Right lung (tissue), 5 donors: ENCODE results near the gene MFSD2A. TPM values are rescaled to one million over a fixed set of nuclear protein-coding genes. Genes with fewer than 3 reads are reported as not detected.
A peak's percentile ranks its signal among the peaks of the same experiment; 100 is the strongest.

Source experiments
- DNase-seq, 2 donors: peaks; one replicate each; pipeline ENCODE4 v3.0.0-alpha.2; 2013
- polyA plus RNA-seq, 5 donors: library from polyadenylated mRNA; unstranded; fragments of 120-200 nt; gene quantifications; one replicate each; pipeline versions ENCODE4 v1.2.1 to v1.2.3, GENCODE V29; 2013; ENCODE audit warnings: inconsistent platforms in 1 of 5, low replicate concordance in 1 of 5; ENCODE audit not compliant: insufficient read length in 5 of 5, insufficient read depth in 1 of 5

Gene MFSD2A
- polyA plus RNA-seq, 5 donors, result 53.3 to 196 (median 159) TPM

- no peak for DNase-seq
These were observed 18.0 kb upstream of the MFSD2A start for GRCh38 chr1:39936724-39937491.

DNA sequence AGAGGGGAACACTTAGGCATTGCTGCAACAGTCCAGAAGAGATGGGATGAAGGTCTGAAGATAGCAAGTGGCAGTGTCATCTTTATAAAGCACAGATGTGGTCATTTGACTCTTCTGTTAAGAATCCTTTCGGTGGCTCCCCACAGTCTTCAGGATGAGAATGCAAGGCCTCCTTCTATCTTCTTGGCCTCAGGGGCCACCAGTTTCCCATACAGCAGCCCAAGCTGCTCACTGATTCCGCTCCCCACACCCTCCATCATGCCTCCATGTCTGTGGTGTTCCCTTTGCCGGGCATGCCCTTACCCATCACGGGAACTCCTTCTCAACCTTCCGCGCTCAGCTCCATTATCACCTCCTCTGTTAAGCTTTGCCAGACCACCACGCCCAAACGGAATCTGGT is 16.1 kb upstream of the MFSD2A start:
- DNase-seq, result no peak

DNA sequence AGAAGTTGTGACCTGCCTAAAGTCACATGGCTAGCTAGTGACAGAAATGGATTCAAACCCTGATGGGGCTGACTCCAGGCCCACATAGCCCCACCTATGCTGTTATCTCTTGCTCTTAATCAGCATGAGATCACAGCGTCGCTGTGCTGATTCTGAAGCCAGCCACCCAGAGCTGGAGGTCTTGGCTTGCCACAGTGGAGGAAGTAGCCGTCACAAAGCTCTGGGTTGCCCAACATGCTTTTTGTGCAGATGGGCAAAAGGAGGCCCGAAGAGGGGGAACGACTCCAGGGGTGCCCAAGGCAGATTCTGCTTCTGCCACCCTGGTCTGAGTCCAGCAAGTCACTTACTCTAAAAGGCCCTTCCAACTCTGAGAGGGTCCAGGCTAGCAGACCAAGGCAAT is 14.7 kb upstream of the MFSD2A start:
- DNase-seq, result no peak

DNA sequence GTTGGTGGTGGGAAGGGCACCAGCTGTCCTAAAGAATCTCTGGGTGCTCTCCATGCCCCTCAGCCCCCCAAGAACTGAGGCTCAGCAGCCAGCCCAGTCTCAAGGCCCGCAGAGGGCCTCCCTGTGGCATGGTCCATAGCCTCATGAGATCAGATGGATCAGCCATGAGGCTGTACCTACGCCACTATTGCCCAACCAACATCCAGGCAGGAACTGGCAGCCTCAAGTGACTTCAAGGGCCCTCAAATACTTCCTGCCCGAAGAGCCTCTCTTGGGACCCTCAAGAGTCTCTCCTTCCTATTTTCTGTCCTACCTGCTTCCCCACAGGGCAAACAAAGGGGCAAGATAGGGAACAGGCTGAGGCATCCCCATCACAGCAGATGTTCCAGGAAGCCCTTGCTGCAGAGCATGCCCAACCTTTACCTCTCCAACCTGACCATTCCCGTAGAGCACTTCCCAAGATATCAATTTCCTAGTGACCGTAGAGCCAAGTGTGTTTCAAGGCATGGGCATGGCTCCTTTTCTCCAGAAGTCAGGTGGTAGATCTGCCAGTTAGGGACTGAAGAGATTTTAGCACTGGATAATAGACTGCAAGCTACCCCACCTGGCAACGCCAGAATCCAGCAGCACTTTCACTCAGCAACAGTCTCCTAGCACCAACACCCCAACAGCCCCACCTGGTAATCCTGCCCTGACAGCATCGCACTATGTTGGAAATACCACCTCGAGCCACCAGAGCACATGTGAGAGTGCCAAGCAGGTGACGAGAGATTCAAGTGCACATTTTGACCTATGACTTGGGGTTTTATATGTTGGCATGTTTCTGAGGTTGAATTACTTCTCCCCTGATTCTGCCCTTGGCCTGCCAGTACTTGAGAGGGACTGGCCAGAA is 13.7 kb upstream of the MFSD2A start:
- no peak for DNase-seq

- DNase-seq, result no peak
These were observed 11.3 kb upstream of the MFSD2A start for GRCh38 chr1:39943471-39944290.

DNA sequence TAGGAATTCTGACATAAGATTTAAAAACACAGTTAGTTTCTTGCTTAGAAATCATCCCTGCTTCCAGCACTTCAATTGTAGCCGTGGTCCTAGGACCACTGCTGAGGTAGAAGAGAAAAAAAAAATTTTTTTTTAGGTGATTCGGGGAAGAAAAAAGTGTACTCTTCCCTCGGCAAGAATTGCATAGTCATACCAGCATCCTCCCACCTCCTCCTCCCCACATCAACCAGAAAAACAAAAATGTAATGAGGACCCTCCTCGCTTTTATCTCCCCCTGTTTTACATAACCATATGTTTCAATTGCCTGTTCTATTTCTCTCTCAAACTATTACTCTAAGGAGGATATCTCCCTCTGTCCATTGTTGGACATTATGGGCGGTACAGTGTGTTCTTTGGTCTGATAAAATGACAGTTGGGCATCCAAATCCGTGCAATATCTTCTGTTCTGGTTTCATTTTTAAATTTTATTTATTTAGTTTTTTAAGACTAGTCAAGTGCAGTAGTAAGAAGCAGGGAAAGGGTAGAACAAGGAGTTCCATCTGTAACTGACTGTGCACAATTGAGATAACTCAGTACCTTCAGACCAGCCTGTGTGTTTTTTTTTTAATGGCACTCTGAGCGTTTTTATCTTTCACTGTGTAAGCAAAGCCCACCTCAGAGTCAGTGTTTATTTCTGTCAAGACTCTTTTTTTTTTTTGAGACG is 10.4 kb upstream of the MFSD2A start:
- DNase-seq, result no peak

- no peak for DNase-seq
These were observed 8.7 kb upstream of the MFSD2A start for GRCh38 chr1:39946216-39946615.

GRCh38 chr1:39947260-39947659 is 7.7 kb upstream of the MFSD2A start:
- DNase-seq, result no peak

DNA sequence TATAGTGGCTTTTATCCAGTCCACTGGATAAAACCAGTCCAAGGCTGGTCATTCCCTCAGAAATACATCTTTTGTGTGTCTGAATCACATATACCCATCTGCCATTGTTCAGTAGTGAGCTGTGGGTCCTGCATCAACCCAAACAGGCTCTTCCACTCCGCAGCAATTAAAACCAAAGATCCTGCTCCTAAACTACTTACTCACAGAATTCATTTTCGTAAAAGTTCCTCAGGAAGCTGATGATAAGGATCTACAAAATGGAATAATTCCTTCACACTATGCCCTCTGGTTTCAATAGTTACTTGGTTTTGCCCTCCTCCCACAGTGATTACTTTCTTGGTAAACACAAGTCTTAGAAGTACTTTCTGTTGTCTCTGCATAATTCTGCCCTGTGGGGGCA is 5.1 kb upstream of the MFSD2A start:
- DNase-seq, result no peak

DNA sequence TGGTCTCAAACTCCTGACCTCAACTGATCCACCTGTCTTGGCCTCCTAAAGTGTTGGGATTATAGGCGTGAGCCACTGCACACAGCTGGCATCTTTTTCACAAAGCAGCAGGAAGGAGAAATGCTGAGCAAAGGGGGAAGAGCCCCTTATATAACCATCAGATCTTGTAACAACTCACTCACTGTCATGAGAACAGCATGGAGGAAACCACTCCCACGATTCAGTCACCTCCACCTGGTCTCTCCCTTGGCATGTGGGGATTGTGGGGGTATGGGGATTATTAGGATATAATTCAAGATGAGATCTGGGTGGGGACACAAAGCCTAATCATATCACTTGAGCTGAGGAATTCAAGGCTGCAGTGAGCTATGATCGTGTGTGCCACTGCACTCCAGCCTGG is 3.0 kb upstream of the MFSD2A start:
- no peak for DNase-seq

DNA sequence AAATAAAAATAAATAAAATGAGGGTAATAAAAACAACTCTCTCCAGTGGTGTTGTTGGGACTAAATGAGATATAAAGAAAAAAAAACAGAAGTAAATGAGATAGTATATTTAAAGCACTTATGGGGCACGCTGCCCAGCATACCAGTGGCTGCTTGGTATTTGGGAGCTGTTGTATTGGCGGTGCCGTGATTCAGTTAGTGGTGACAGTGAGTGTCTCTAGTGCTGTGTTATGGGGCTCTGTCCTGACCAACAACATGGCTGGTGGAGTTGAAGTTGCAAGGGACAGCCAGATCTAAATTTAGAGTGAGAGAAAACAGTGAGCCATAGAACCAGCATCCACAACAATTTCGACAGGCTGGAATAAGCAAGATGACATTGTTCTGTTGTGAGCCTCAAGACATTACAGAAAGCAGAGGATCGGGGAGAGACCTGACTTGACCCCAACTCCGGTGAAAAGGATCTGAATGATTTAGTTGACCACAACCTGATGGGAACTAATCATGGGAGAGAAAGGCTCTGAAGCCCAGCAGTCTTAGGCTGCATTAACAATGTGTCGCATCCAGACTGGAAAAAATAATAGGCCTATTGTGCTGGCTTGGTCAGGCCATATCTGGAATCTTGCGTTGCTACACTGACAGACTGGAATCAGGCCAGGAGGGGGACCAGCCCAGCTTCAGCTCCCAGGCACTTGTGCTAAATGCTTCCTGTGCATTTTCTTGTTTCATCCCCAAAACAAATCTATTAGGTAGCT is 2.4 kb upstream of the MFSD2A start:
- peak in 1 of 2 donors; percentile 47 for DNase-seq

DNA sequence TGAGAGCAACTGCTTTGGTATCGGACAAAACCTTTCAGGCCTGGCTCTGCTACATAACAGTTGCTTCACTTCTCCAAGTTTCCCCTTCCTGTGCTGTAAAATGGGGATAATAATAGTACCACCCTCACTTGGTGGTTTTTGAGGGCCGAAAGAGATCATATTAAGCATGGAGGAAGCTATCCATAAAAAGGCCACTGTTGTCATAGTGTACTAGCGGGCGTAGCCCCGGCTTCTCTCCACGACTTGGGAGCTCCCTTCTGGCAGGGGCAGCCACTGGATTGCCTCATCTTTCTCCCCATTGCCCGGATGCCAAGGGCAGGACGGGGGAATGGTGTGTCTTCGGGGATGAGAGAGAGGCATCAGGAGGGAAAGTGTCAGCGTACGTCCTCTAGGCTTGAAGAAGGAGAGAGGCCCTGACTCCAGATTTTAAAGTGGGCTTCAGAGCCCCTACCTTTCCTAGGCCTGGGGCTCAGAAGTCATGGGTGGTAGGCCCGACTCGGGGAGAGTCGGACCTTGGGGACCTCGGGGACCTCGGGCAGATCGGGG is 548 bp upstream of the MFSD2A start:
- no peak for DNase-seq

DNA sequence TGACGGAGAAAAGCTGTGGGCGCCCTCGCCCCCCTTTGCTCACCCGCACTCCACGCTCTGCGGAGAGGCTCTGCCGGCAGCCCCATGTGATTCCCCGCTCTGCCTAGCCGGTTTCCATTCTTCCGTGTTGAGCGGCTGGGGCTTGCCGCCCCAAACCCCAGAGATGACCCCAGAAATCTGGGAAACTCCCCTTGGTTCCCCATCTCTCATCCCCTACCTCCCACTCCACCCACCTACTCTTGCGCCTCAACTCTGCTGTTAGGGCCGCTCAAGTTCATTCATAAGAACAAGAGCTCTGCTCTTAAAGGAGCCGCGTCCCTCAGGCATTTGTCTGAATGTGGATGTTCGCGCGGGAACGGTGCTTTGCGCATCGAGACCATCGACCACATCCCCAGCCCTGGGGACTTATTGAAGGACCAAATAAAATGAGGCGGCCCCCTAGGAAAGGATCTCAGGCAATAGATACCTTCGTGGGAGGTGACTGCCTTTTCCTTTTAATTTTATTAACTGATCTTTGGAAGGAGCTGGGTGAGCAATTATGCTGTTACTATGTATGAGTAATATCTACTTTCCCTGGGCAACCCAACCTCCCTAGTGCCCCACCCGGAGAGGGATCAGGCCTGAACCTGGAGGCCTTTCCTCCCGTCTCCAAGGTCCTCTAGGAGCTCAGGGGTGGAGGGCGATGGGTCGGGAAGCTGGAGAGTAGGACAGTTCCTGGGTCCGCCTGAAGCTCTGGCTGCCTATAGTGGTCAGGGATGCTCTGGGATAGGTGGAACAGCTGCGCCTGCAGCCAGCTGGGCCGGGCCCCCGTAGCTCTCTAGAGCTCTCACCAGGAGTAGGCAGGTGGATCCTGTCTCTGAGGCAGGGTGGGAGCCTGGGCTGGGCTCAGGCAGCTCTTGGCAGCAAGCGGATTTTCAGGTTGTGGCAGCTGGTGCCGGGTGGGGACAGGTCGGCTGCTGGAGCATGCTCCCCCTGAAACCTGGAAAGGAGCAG is 898 bp downstream of the MFSD2A start:
- no peak for DNase-seq

GRCh38 chr1:39957299-39958015 is 2.5 kb downstream of the MFSD2A start:
- no peak for DNase-seq

GRCh38 chr1:39958403-39959200 is 3.7 kb downstream of the MFSD2A start:
- DNase-seq, result no peak

GRCh38 chr1:39959651-39960333 is 4.8 kb downstream of the MFSD2A start:
- DNase-seq, result no peak

- peak; percentile 74 to 82 for DNase-seq
These were observed 5.5 kb downstream of the MFSD2A start for GRCh38 chr1:39960431-39960958.
